ENCODE measurements around the gene B2M.
A peak's percentile ranks its signal among the peaks of the same experiment; 100 is the strongest.
"Not testable (repeated sequence)": the region's sequence is repeated elsewhere in the genome, so short reads cannot be mapped to it uniquely, and the experiment has no call there.

B2M gene

DNA sequence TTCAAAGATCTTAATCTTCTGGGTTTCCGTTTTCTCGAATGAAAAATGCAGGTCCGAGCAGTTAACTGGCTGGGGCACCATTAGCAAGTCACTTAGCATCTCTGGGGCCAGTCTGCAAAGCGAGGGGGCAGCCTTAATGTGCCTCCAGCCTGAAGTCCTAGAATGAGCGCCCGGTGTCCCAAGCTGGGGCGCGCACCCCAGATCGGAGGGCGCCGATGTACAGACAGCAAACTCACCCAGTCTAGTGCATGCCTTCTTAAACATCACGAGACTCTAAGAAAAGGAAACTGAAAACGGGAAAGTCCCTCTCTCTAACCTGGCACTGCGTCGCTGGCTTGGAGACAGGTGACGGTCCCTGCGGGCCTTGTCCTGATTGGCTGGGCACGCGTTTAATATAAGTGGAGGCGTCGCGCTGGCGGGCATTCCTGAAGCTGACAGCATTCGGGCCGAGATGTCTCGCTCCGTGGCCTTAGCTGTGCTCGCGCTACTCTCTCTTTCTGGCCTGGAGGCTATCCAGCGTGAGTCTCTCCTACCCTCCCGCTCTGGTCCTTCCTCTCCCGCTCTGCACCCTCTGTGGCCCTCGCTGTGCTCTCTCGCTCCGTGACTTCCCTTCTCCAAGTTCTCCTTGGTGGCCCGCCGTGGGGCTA lies at the start of gene B2M, which contains the start of gene PATL2:
Gene B2M (plus strand): TSS at position 422 of the 647 bp plus-strand sequence. CDS start 30 bp downstream, at position 452.
Gene PATL2 (minus strand): TSS at position 228 of the 647 bp plus-strand sequence. CDS start 34,833 bp downstream, outside the sequence.
- peak; percentile 91 to 95 for DNase-seq (ENCODE audit: low read depth in 2 of 2)

- DNase-seq (ENCODE audit: low read depth in 2 of 2): no peak
Measured at GRCh38 chr15:44661576-44661975, 49.7 kb upstream of the B2M start.

DNA sequence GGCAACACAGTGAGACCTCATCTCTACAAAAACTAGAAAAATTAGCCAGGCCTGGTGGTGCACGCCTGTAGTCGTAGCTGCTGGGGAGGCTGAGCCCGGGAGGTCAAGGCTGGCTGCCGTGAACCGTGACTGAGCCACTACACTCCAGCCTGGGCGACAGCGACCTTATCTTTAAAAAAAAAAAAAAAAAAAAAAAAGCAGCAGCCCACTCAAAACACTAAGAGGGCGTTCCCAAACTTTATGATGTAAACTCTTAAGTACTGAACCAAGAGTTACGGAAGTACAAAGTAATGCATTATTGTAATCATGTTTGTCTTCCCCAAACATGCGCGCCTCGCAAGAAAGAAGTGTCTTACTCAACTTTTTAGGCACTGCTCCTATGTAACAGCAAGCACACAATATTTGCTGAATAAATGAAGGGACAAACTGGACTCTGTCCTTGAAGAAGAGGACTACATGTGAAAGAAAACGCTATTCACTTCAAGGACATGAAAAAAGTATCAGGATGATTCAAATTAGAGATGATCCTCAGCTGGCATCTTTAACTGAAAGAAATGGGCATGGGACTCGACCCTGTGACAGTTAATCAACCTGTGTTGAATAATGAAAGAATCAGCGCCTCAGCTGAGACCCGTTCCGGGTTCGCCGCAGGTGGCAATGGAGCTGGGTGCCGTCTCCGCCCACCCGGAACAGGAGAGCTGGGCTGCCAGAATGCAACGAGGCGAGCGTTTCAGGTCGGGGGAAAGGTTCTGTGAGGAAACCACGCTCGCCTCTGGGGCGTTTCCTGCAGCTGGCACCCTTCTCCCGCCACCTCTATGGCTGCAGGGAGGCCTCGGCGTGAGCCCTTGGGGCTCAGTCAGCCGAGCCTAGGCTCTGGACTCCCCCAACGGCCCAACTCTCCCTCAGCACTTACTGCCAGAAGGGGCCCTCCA lies 48.6 kb upstream of the B2M start:
- DNase-seq (ENCODE audit: low read depth in 2 of 2): peak; percentile 61 to 63

GRCh38 chr15:44663410-44664308 lies 47.7 kb upstream of the B2M start, which contains the start of gene SPG11:
SPG11 (minus strand) TSS chr15:44663662; CDS start chr15:44663647, 15 bp downstream.
- DNase-seq (ENCODE audit: low read depth in 2 of 2): peak; percentile 96 to 97

DNA sequence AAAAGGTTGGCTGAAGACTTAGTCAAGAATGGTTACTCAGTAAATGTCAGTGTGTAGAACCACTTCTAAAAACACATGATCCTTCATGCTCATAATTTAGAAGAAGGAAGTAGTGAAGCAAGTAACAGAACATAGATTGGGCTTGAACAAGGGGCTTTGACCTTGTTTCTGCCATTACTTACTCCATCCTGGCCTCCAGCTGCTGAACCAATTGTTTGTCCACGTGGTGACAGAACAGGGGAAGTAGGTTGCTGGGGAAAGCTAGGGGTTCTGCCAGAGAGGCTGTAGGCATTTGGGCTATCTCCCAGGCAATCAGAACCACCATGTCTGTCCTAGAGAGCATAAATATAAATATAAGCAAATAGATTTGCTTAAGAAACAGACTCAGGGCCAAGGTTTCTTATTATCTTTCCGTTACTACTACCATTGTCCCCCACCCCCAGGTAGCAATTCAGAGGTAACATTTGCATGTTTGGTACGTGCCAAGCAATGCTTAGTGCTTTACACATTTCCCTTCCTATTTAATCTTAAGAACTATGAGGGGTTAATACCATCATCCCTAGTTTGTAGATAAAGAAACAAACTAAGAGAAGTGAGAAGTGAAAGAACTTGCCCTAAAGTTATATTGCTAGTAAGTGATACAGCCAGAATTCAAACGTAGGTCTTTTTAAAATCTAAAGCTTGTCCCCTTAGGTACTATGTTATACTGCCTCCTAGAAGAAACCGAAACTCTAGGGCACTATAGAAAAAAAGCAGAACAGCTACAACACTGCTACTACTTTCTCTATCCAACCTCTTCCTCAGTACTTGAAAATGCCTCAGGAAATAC lies 44.9 kb upstream of the B2M start:
- no peak for DNase-seq (ENCODE audit: low read depth in 2 of 2)

GRCh38 chr15:44667039-44667360 lies 44.3 kb upstream of the B2M start:
- no peak for DNase-seq (ENCODE audit: low read depth in 2 of 2)

DNA sequence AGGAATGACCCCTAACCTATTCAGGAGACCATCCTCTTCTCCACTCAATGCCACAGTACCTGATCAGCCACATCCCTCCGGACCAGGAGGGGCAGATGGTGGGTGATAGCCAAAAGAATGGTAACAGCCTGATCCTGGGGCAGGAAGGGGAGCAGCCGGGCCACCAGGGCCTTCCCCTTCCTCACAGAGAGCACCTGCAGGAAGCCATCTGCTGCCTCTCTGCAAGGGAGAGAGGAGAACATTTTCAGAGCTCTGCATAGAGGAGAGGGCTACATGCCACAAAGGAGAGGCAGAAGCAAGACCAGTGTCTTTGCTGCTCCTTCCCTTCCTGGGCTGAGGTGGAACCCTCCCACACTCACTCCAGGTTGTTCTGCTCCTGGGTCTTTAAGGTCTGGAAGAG lies 42.4 kb upstream of the B2M start:
- no peak for DNase-seq (ENCODE audit: low read depth in 2 of 2)

GRCh38 chr15:44670087-44670950 lies 41.0 kb upstream of the B2M start:
- no peak for DNase-seq (ENCODE audit: low read depth in 2 of 2)

DNA sequence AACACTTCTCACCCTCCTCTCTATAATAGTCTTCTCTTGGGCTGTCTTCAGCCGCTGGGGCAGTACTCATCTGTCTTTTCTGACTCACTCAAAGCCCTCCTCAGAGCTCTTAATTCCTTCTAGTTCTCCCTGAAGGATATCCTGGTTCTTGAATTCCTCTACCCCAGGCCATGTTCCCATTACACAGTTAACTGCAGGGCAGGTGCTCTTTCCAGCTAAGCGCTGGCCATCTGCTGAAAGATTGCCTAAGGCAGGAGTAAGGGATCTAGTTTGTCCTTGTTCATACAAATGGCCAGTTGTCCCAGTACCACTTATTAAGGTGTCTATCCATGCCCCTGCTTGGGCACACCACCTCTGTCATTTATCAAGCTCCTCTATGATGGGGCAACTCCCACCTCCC lies 37.7 kb upstream of the B2M start:
- DNase-seq (ENCODE audit: low read depth in 2 of 2): no peak

GRCh38 chr15:44675911-44676310 lies 35.4 kb upstream of the B2M start:
- DNase-seq (ENCODE audit: low read depth in 2 of 2): no peak

GRCh38 chr15:44676676-44677075 lies 34.6 kb upstream of the B2M start:
- DNase-seq (ENCODE audit: low read depth in 2 of 2): no peak

- no peak for DNase-seq (ENCODE audit: low read depth in 2 of 2)
Measured at GRCh38 chr15:44682211-44682610, 29.1 kb upstream of the B2M start.

GRCh38 chr15:44682809-44683682 lies 28.3 kb upstream of the B2M start:
- peak; percentile 50 to 56 for DNase-seq (ENCODE audit: low read depth in 2 of 2)

DNA sequence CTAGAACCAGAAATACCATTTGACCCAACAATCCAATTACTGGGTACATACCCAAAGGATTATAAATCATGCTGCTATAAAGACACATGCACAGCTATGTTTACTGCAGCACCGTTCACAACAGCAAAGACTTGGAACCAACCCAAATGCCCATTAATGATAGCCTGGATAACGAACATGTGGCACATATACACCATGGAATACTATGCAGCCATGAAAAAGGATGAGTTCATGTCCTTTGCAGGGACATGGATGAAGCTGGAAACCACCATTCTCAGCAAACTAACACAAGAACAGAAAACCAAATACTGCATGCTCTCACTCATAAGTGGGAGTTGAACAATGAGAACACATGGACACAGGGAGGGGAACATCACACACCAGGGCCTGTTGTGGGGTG lies 22.0 kb upstream of the B2M start:
- DNase-seq (ENCODE audit: low read depth in 2 of 2): not testable (repeated sequence)

- DNase-seq (ENCODE audit: low read depth in 2 of 2): not testable (repeated sequence)
Measured at GRCh38 chr15:44690245-44690644, 21.1 kb upstream of the B2M start.

DNA sequence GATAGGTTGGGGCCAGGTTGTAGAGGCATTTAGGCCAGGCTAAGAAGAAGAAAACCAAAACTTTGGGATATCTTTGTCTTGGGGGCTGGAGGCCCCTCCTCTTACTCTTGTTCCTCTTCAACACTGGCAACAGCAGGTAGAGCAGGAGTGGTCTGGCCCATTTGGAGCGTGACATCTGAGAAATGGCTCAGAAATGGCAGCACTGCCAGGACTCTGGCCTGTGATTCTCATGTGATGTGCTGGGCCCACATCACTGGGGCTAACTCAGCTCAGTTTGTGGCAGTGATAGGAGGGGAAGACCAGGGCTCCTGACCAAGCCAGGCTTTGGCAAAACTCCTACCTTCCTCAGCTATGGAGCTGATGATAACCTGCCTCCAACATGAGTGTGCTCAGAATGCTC lies 18.7 kb upstream of the B2M start:
- no peak for DNase-seq (ENCODE audit: low read depth in 2 of 2)

GRCh38 chr15:44694416-44694815 lies 16.9 kb upstream of the B2M start:
- DNase-seq (ENCODE audit: low read depth in 2 of 2): no peak

DNA sequence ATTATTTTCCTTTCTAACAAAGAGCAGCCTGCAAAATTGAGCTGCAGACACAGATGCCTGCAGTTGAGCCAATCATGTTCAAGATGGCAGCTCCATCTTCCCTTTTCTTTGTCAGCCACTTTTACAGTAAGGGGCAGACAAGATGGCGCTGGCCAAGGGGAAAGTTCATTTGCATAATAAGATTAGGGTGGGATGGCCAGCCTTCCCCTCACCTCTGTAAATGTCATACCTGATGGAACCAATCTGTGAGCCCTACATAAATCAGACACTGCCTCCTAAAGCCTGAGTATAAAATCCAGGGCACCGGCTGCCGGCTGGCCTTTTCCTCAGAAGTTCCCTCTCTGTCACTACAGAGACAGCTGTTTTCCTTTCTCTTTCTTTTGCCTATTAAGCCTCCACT lies 16.0 kb upstream of the B2M start:
- DNase-seq (ENCODE audit: low read depth in 2 of 2): no peak

- DNase-seq (ENCODE audit: low read depth in 2 of 2): no peak
Measured at GRCh38 chr15:44697014-44697413, 14.3 kb upstream of the B2M start.

Data from activated CD4-positive, alpha-beta T cell treated with anti-CD3 and anti-CD28 coated beads for 24 hours (primary cell).